Activated CD4-positive, alpha-beta T cell treated with anti-CD3 and anti-CD28 coated beads for 36 hours (primary cell): ENCODE data around the gene HMGB4. TPM values are rescaled to one million over a fixed set of nuclear protein-coding genes. Genes with fewer than 3 reads are reported as not detected.

Experiments used
- ATAC-seq: fragments of 200-7000 bp; cut with Tn5 transposase; one replicate; pipeline ENCODE4 v1.10.0; 2021; ENCODE audit warnings: mild to moderate bottlenecking, moderate library complexity
- CTCF ChIA-PET: fragments of 350-600 bp; sonication (Branson Sonifier 250); formaldehyde crosslinking; loops from one replicate; lab custom pipeline; 2021; ENCODE audit warnings: antibody characterized with exemption; lab: Charles Lee
- POLR2A ChIA-PET: fragments of 350-600 bp; sonication (Branson Sonifier 250); formaldehyde crosslinking; loops from one replicate; lab custom pipeline; 2021; ENCODE audit warnings: antibody characterized with exemption, inconsistent platforms; lab: Charles Lee
- DNase-seq: peaks from one replicate; pipeline ENCODE4 v3.0.0-alpha.2; 2020
- H3K27ac Mint-ChIP-seq: one replicate; pipeline ENCODE4 v1.8.0; 2021; ENCODE audit warnings: mixed read lengths
- H3K27me3 Mint-ChIP-seq: one replicate; pipeline ENCODE4 v1.8.0; 2021; ENCODE audit warnings: mixed read lengths
- H3K36me3 Mint-ChIP-seq: one replicate; pipeline ENCODE4 v1.8.0; 2021; ENCODE audit warnings: low read depth, mixed read lengths
- H3K4me1 Mint-ChIP-seq: one replicate; pipeline ENCODE4 v1.8.0; 2021; ENCODE audit warnings: mixed read lengths
- H3K4me3 Mint-ChIP-seq: one replicate; pipeline ENCODE4 v1.8.0; 2021; ENCODE audit warnings: mild to moderate bottlenecking, moderate library complexity, mixed read lengths
- H3K9me3 Mint-ChIP-seq: one replicate; pipeline ENCODE4 v1.8.0; 2021; ENCODE audit warnings: low read depth, mixed read lengths
- intact Hi-C, 2 experiments: fragments of 100-400 bp; cut with DNase I in 1 of 2; cut with micrococcal nuclease in 1 of 2; formaldehyde crosslinking; loops; one replicate each; pipeline versions ENCODE4 v1.14.2 to v1.15.1; 2022 to 2024; cut with DNase I, micrococcal nuclease
- total RNA-seq, 2 experiments: library from RNA; stranded (reverse); gene quantifications; one replicate each; pipeline ENCODE4 v1.2.3, GENCODE V29; 2021

The HMGB4 gene
- total RNA-seq, 2 experiments from 2014 or later: not detected

GRCh38 chr1:33898406-33898805 lies 34.5 kb downstream of the HMGB4 start:
- no peaks in the 10 kb centered on the region for H3K36me3 Mint-ChIP-seq
- ChIA-PET CTCF (interaction anchor here (1.2 kb wide), 1 partner anchor 10 kb away, joined by 3 read pairs; no protein-coding TSS in a partner anchor), POLR2A (no interaction called here)
- DNase-seq (no peak), ATAC-seq (no peak)
- no peak overlapping the region for H3K27ac Mint-ChIP-seq
- peaks cover 23% of the 10 kb centered on the region for H3K27me3 Mint-ChIP-seq
- H3K4me3 Mint-ChIP-seq: no peak overlapping the region
- H3K4me1 Mint-ChIP-seq: no peaks in the 10 kb centered on the region
- H3K9me3 Mint-ChIP-seq: no peaks in the 10 kb centered on the region
- intact Hi-C loops: no loop called here

- ATAC-seq (no peak), DNase-seq (no peak)
- Mint-ChIP-seq H3K27ac (no peak overlapping the region), H3K4me1 (no peaks in the 10 kb centered on the region), H3K9me3 (no peaks in the 10 kb centered on the region), H3K4me3 (no peak overlapping the region), H3K27me3 (peaks cover 26% of the 10 kb centered on the region), H3K36me3 (no peaks in the 10 kb centered on the region)
- intact Hi-C loops: no loop called here
- CTCF ChIA-PET: no interaction called here
- POLR2A ChIA-PET: no interaction called here
Measured at GRCh38 chr1:33898881-33899280, 35.0 kb downstream of the HMGB4 start.

GRCh38 chr1:33899746-33900145 lies 35.9 kb downstream of the HMGB4 start:
- H3K27me3 Mint-ChIP-seq: peaks cover 25% of the 10 kb centered on the region
- no peaks in the 10 kb centered on the region for H3K36me3 Mint-ChIP-seq
- POLR2A ChIA-PET: no interaction called here
- CTCF ChIA-PET: interaction anchor here (0.8 kb wide), 1 partner anchor 12 kb away, joined by 3 read pairs; no protein-coding TSS in a partner anchor
- no peak for DNase-seq
- intact Hi-C loops: no loop called here
- H3K4me1 Mint-ChIP-seq: no peaks in the 10 kb centered on the region
- no peak overlapping the region for H3K4me3 Mint-ChIP-seq
- H3K27ac Mint-ChIP-seq: no peak overlapping the region
- H3K9me3 Mint-ChIP-seq: no peaks in the 10 kb centered on the region
- ATAC-seq: no peak

DNA sequence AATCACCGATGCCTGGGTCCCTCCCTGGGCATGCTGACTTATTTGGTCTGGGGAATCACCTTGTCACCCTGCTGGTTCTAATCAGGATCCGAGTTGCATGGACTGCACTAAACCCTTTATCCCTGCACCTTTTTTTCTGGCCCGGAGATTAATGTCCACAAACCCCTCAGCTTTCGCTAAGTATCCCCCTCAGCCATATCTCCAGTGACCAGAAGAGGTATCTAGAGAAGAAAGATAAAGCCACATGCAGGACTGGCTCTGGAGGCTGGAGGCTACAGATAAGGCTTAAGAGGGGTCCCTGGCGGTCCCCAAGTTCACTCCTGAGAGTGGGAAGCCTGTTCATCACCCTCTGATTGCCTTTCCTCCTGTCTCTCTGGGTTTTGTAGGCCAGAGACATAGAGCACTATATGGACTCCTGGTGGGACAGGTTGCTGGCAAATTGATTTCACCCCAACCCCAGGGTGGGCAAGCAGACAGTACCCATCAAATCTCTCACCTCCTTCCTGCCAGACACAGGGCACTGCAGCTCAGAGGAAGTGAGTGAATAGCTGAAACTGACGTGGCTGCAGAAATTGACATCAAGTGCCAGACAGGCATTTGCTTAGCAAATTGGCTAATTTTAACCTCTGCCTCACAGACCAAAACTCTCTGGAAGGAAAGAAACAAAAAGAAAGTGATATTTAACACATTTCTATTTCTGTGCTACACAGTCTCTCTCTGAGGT lies 38.8 kb downstream of the HMGB4 start:
- ChIA-PET CTCF (no interaction called here), POLR2A (no interaction called here)
- Mint-ChIP-seq H3K27me3 (peaks cover 27% of the 10 kb centered on the region), H3K4me3 (no peak overlapping the region), H3K4me1 (no peaks in the 10 kb centered on the region), H3K27ac (no peak overlapping the region), H3K9me3 (no peaks in the 10 kb centered on the region), H3K36me3 (no peaks in the 10 kb centered on the region)
- intact Hi-C loops: no loop called here
- no peak for ATAC-seq
- DNase-seq: no peak

DNA sequence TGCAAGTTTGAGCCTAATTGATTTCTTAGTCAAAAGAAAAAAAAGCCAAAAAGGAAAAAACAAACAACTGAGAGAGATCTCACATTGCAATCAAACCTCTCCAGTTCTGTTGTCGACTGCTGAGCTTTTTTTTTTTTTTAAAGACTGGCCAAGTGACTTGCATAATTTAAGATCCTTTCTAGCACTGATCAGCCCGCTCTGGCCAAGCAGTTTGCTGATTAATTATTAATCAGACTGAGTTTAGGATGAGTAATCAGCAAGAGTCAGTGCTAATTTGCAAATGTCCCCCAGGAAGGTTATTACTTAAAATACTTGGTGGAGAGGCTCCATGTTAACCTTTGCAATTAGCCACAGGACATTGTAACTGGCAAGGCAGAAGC lies 39.3 kb downstream of the HMGB4 start:
- Mint-ChIP-seq H3K9me3 (no peaks in the 10 kb centered on the region), H3K27ac (no peak overlapping the region), H3K4me1 (no peaks in the 10 kb centered on the region), H3K36me3 (no peaks in the 10 kb centered on the region), H3K27me3 (peaks cover 24% of the 10 kb centered on the region), H3K4me3 (no peak overlapping the region)
- POLR2A ChIA-PET: no interaction called here
- DNase-seq (no peak), ATAC-seq (no peak)
- CTCF ChIA-PET: no interaction called here
- intact Hi-C loops: no loop called here

DNA sequence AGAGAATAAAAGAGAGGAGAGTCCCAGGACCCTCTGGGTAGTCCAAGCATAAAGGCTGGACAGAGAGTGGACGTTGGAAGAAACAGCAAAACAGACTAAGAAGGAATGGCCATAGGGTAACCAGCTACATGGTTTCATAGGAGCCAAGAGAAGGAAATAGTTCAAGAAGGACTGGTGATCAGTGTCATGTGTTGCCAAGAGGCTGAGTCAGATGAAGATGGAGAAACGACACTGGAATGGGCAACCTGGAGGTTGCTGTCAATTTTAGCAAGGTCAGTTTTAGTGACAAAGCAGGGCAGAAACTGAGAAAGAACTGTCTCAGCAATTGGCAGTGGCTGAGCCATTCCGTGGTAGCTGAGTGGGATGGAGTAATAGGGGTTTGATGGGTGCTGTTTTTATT lies 41.4 kb downstream of the HMGB4 start:
- no peaks in the 10 kb centered on the region for H3K9me3 Mint-ChIP-seq

GRCh38 chr1:33906156-33906555 lies 42.3 kb downstream of the HMGB4 start:
- DNase-seq: no peak
- ChIA-PET CTCF (no interaction called here), POLR2A (no interaction called here)
- Mint-ChIP-seq H3K9me3 (no peaks in the 10 kb centered on the region), H3K27me3 (peaks cover 19% of the 10 kb centered on the region), H3K36me3 (no peaks in the 10 kb centered on the region), H3K4me3 (no peak overlapping the region), H3K4me1 (no peaks in the 10 kb centered on the region), H3K27ac (no peak overlapping the region)
- no peak for ATAC-seq
- intact Hi-C loops: no loop called here

More for the DNA sequence above, 41.4 kb downstream of the HMGB4 start:
- intact Hi-C loops: no loop called here
- CTCF ChIA-PET: no interaction called here
- ATAC-seq (no peak), DNase-seq (no peak)
- Mint-ChIP-seq H3K4me3 (no peak overlapping the region), H3K27me3 (peaks cover 23% of the 10 kb centered on the region), H3K27ac (no peak overlapping the region), H3K36me3 (no peaks in the 10 kb centered on the region), H3K4me1 (no peaks in the 10 kb centered on the region)
- POLR2A ChIA-PET: no interaction called here

GRCh38 chr1:33908324-33908956 lies 44.6 kb downstream of the HMGB4 start:
- no peak for DNase-seq
- H3K36me3 Mint-ChIP-seq: no peaks in the 10 kb centered on the region
- ATAC-seq: no peak
- H3K27me3 Mint-ChIP-seq: peaks cover 19% of the 10 kb centered on the region
- no peaks in the 10 kb centered on the region for H3K4me1 Mint-ChIP-seq
- H3K4me3 Mint-ChIP-seq: no peak overlapping the region
- intact Hi-C loops: no loop called here
- H3K9me3 Mint-ChIP-seq: no peaks in the 10 kb centered on the region
- ChIA-PET CTCF (no interaction called here), POLR2A (no interaction called here)
- no peak overlapping the region for H3K27ac Mint-ChIP-seq
